Stomach smooth muscle (tissue), 2 donors: ENCODE measurements around the gene MAPK8IP3.
"Not testable (repeated sequence)": the region's sequence is repeated elsewhere in the genome, so short reads cannot be mapped to it uniquely, and the experiment has no call there.

Experiments used
- H3K27ac ChIP-seq: one replicate; pipeline ENCODE4 v1.7.0; 2013; ENCODE audit warnings: mild to moderate bottlenecking, low read length, inconsistent platforms
- H3K27me3 ChIP-seq, 2 donors: one replicate each; pipeline ENCODE4 v1.7.0; 2013; ENCODE audit warnings: low read length in 2 of 2; ENCODE audit not compliant: insufficient read depth in 2 of 2, control insufficient read depth in 1 of 2
- H3K36me3 ChIP-seq, 2 donors: one replicate each; pipeline ENCODE4 v1.7.0; 2013; ENCODE audit warnings: low read length in 2 of 2; ENCODE audit not compliant: control insufficient read depth in 2 of 2, insufficient read depth in 2 of 2
- H3K4me1 ChIP-seq: one replicate; pipeline ENCODE4 v1.7.0; 2013; ENCODE audit warnings: low read length; ENCODE audit not compliant: control insufficient read depth, insufficient read depth
- H3K4me3 ChIP-seq, 2 donors: one replicate each; pipeline ENCODE4 v1.7.0; 2013; ENCODE audit warnings: low read length in 2 of 2
- H3K9ac ChIP-seq, 2 donors: one replicate each; pipeline ENCODE4 v1.7.0; 2013; ENCODE audit warnings: low read length in 2 of 2, mild to moderate bottlenecking in 1 of 2
- H3K9me3 ChIP-seq, 2 donors: one replicate each; pipeline ENCODE4 v1.7.0; 2013; ENCODE audit warnings: low read length in 2 of 2; ENCODE audit not compliant: control insufficient read depth in 2 of 2
- donor health status: healthy.
- donor health status: Pancreatic carcinoma.

MAPK8IP3 gene

GRCh38 chr16:1794908-1795666 lies 89.1 kb downstream of the MAPK8IP3 start:
- H3K27ac ChIP-seq: no peak overlapping the region

GRCh38 chr16:1799263-1799662 lies 93.3 kb downstream of the MAPK8IP3 start:
- not testable (repeated sequence) for H3K9me3 ChIP-seq, H3K4me3 ChIP-seq, H3K9ac ChIP-seq, H3K27ac ChIP-seq, H3K4me1 ChIP-seq, H3K27me3 ChIP-seq, H3K36me3 ChIP-seq

More at GRCh38 chr16:1794908-1795666, 89.1 kb downstream of the MAPK8IP3 start:
- H3K27me3 ChIP-seq: no peaks in the 10 kb centered on the region
- H3K4me1 ChIP-seq: no peaks in the 10 kb centered on the region
- H3K36me3 ChIP-seq: no peaks in the 10 kb centered on the region
- H3K9me3 ChIP-seq: no peaks in the 10 kb centered on the region
- H3K4me3 ChIP-seq: no peak overlapping the region
- H3K9ac ChIP-seq: no peak overlapping the region

DNA sequence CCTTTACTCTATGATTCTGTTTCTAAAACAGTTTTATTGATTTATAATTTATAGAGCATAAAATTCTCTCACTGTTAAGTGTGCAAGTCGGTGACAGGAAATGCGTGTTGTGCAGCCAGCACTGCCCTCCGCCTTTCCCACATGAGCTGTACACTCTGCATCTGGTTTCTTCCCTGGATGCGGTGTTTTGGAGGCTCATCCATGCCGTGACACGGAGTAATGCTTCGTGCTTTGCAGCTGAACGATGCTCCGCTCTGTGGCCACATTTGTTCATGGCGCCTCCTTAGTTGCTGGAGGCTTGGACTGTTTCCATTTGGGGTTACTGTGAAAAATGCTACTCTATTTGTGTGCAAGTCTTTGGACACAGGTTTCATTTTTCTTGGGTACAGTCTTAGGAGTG lies 94.7 kb downstream of the MAPK8IP3 start:
- Histone ChIP-seq H3K9me3 (no peaks in the 10 kb centered on the region), H3K4me3 (no peak overlapping the region), H3K36me3 (peaks cover 0 to 3% of the 10 kb centered on the region in 2 donors), H3K27me3 (no peaks in the 10 kb centered on the region), H3K9ac (no peak overlapping the region), H3K4me1 (no peaks in the 10 kb centered on the region), H3K27ac (no peak overlapping the region)

DNA sequence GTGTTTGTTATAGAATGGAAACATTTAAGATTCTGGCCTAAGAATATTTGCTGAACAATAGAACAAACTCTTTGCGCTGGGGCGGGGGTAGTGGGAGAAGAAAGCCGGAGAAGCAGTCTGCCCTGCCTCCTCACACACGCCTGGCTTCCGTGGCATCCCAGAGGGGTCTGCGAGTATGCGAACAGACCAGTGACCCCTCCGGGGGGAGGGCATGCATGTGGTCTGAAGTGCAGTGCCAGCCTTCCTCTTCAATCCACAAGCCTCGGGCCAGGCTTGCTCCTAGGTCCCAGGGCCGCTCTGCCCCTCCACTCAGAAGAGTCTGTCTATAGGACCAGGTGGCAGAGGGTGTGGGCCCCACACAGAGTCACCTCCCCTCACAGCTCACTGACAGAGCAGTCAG lies 101.6 kb downstream of the MAPK8IP3 start:
- no peaks in the 10 kb centered on the region for H3K27me3 ChIP-seq
- H3K9me3 ChIP-seq: no peaks in the 10 kb centered on the region
- H3K9ac ChIP-seq: no peak overlapping the region
- H3K36me3 ChIP-seq: peaks cover 20 to 21% of the 10 kb centered on the region in 2 donors
- no peak overlapping the region for H3K27ac ChIP-seq
- H3K4me1 ChIP-seq: no peaks in the 10 kb centered on the region
- no peak overlapping the region for H3K4me3 ChIP-seq

- no peaks in the 10 kb centered on the region for H3K27me3 ChIP-seq
- H3K4me1 ChIP-seq: no peaks in the 10 kb centered on the region
- no peak overlapping the region for H3K9ac ChIP-seq
- H3K27ac ChIP-seq: no peak overlapping the region
- no peak overlapping the region for H3K4me3 ChIP-seq
- no peaks in the 10 kb centered on the region for H3K9me3 ChIP-seq
- H3K36me3 ChIP-seq: peaks cover 20 to 24% of the 10 kb centered on the region in 2 donors
Observed at GRCh38 chr16:1808691-1809090, 102.7 kb downstream of the MAPK8IP3 start.

GRCh38 chr16:1809281-1809801 lies 103.3 kb downstream of the MAPK8IP3 start:
- H3K9ac ChIP-seq: no peak overlapping the region
- no peak overlapping the region for H3K27ac ChIP-seq
- H3K27me3 ChIP-seq: no peaks in the 10 kb centered on the region
- H3K4me1 ChIP-seq: no peaks in the 10 kb centered on the region
- H3K9me3 ChIP-seq: no peaks in the 10 kb centered on the region
- H3K4me3 ChIP-seq: no peak overlapping the region
- H3K36me3 ChIP-seq: peaks cover 20 to 23% of the 10 kb centered on the region in 2 donors

GRCh38 chr16:1810106-1810505 lies 104.1 kb downstream of the MAPK8IP3 start:
- no peak overlapping the region for H3K9ac ChIP-seq
- H3K9me3 ChIP-seq: no peaks in the 10 kb centered on the region
- H3K4me1 ChIP-seq: no peaks in the 10 kb centered on the region
- no peak overlapping the region for H3K27ac ChIP-seq
- no peak overlapping the region for H3K4me3 ChIP-seq
- H3K36me3 ChIP-seq: peaks cover 21 to 22% of the 10 kb centered on the region in 2 donors
- no peaks in the 10 kb centered on the region for H3K27me3 ChIP-seq

DNA sequence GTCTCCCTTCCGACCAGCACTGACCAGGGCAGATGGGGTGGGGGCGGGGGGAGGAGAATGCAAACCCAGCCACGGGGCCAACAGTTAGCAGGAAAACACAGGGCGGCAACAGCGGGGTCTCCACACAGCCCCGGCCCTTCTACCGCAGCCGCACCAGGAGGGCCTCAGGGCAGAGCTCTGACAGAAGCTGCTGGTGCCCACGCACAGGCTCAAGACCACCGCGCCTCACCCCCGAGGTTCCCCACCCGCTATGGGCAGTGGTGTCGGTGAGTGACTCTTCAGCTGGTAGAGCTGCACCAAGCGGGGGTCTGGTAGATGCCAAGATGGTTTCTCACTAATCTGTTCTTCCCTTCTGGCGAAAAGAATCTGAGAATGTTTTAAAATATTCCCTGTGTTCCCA lies 104.5 kb downstream of the MAPK8IP3 start:
- Histone ChIP-seq H3K4me1 (no peaks in the 10 kb centered on the region), H3K27ac (no peak overlapping the region), H3K27me3 (no peaks in the 10 kb centered on the region), H3K9me3 (no peaks in the 10 kb centered on the region), H3K36me3 (peaks cover 22 to 24% of the 10 kb centered on the region in 2 donors), H3K4me3 (no peak overlapping the region), H3K9ac (no peak overlapping the region)

DNA sequence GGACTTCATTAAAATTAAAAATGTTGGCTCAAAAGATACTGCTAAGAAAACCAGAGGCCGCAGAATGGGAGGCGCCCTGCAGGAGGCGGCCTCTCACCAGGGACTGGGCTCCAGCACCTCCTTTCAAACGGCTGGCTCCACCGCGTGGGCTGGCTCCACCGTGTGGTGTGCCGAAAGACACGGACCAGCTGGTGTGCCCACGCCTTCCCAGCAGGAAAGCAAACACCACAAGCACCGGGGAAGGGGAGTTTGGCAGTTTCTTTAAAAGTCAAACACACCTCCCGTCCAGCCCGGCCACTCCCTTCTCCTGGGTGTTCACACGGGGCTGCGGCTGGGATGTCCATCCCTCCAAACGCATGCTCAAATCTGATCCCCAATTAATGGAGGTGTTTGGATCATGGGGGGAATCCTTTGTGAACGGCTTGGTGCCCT lies 106.8 kb downstream of the MAPK8IP3 start:
- no peak overlapping the region for H3K27ac ChIP-seq

GRCh38 chr16:1815461-1815860 lies 109.5 kb downstream of the MAPK8IP3 start:
- no peak overlapping the region for H3K27ac ChIP-seq
- no peaks in the 10 kb centered on the region for H3K4me1 ChIP-seq
- no peaks in the 10 kb centered on the region for H3K9me3 ChIP-seq
- H3K27me3 ChIP-seq: no peaks in the 10 kb centered on the region
- no peak overlapping the region for H3K9ac ChIP-seq
- H3K36me3 ChIP-seq: peaks cover 12 to 19% of the 10 kb centered on the region in 2 donors
- H3K4me3 ChIP-seq: no peak overlapping the region

More for the DNA sequence above, 106.8 kb downstream of the MAPK8IP3 start:
- no peaks in the 10 kb centered on the region for H3K9me3 ChIP-seq
- H3K36me3 ChIP-seq: peaks cover 25 to 30% of the 10 kb centered on the region in 2 donors
- H3K4me1 ChIP-seq: no peaks in the 10 kb centered on the region
- no peak overlapping the region for H3K9ac ChIP-seq
- no peaks in the 10 kb centered on the region for H3K27me3 ChIP-seq
- no peak overlapping the region for H3K4me3 ChIP-seq
